ENCODE data around the gene JKAMP. TPM values are rescaled to one million over a fixed set of nuclear protein-coding genes. Genes with fewer than 3 reads are reported as not detected.
A peak's percentile ranks its signal among the peaks of the same experiment; 100 is the strongest.

Gene JKAMP
- polyA plus RNA-seq, 2 donors: 9.7 to 18.7 TPM

- H3K4me1 ChIP-seq (ENCODE audit: control insufficient read depth in 2 of 2, insufficient read depth in 2 of 2, low read length in 1 of 2): no peaks in the 10 kb centered on the region
- 87 to 89% methylated on average over 1 of the region's 1 CpG for WGBS, 2 donors
- H3K9me3 ChIP-seq (ENCODE audit: control insufficient read depth in 2 of 2, insufficient read depth in 1 of 2, low read depth in 1 of 2, low read length in 1 of 2): no peaks in the 10 kb centered on the region
- H3K27ac ChIP-seq (ENCODE audit: low read depth in 2 of 2, low read length in 1 of 2): no peak overlapping the region
- no peaks in the 10 kb centered on the region for H3K36me3 ChIP-seq (ENCODE audit: control insufficient read depth in 2 of 2, insufficient read depth in 2 of 2, low read length in 1 of 2)
- H3K4me3 ChIP-seq (ENCODE audit: low read depth in 1 of 2, low read length in 2 of 2): no peak overlapping the region
- H3K27me3 ChIP-seq (ENCODE audit: control insufficient read depth in 1 of 2, insufficient read depth in 2 of 2, low read length in 2 of 2): no peaks in the 10 kb centered on the region
These were observed 28.9 kb upstream of the JKAMP start for GRCh38 chr14:59455411-59455810.

DNA sequence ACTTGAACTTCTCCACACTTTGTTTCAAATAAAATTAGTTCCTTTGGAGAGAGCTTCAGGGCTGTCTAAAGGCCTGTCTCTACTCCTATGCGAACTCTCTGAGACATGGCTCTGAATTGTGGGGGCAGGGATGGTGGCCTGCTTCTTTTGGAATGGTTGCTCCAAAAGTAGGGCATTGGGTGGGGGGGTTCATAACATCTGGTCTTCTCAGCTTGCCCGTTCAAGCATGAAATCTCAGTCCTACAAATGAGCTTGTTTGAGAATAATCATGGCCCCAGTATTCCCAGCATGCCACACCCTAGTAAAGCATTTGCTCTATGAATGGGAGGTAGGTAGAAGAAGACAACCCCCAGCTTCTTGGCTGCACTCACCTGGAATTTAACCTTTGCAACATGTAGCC lies 25.8 kb upstream of the JKAMP start:
- Histone ChIP-seq H3K27me3 (ENCODE audit: control insufficient read depth in 1 of 2, insufficient read depth in 2 of 2, low read length in 2 of 2) (no peaks in the 10 kb centered on the region), H3K9me3 (ENCODE audit: control insufficient read depth in 2 of 2, insufficient read depth in 1 of 2, low read depth in 1 of 2, low read length in 1 of 2) (no peaks in the 10 kb centered on the region), H3K36me3 (ENCODE audit: control insufficient read depth in 2 of 2, insufficient read depth in 2 of 2, low read length in 1 of 2) (no peaks in the 10 kb centered on the region), H3K4me3 (ENCODE audit: low read depth in 1 of 2, low read length in 2 of 2) (no peak overlapping the region), H3K4me1 (ENCODE audit: control insufficient read depth in 2 of 2, insufficient read depth in 2 of 2, low read length in 1 of 2) (no peaks in the 10 kb centered on the region), H3K27ac (ENCODE audit: low read depth in 2 of 2, low read length in 1 of 2) (no peak overlapping the region)
- 92 to 100% methylated on average over 2 of the region's 2 CpGs for WGBS, 2 donors

- WGBS, 2 donors: 93 to 98% methylated on average over 1 of the region's 1 CpG
- Histone ChIP-seq H3K27ac (ENCODE audit: low read depth in 2 of 2, low read length in 1 of 2) (no peak overlapping the region), H3K9me3 (ENCODE audit: control insufficient read depth in 2 of 2, insufficient read depth in 1 of 2, low read depth in 1 of 2, low read length in 1 of 2) (no peaks in the 10 kb centered on the region), H3K36me3 (ENCODE audit: control insufficient read depth in 2 of 2, insufficient read depth in 2 of 2, low read length in 1 of 2) (no peaks in the 10 kb centered on the region), H3K4me1 (ENCODE audit: control insufficient read depth in 2 of 2, insufficient read depth in 2 of 2, low read length in 1 of 2) (peaks cover 6 to 7% of the 10 kb centered on the region in 2 donors), H3K4me3 (ENCODE audit: low read depth in 1 of 2, low read length in 2 of 2) (no peak overlapping the region), H3K27me3 (ENCODE audit: control insufficient read depth in 1 of 2, insufficient read depth in 2 of 2, low read length in 2 of 2) (no peaks in the 10 kb centered on the region)
These were observed 23.9 kb upstream of the JKAMP start for GRCh38 chr14:59460378-59460777.

DNA sequence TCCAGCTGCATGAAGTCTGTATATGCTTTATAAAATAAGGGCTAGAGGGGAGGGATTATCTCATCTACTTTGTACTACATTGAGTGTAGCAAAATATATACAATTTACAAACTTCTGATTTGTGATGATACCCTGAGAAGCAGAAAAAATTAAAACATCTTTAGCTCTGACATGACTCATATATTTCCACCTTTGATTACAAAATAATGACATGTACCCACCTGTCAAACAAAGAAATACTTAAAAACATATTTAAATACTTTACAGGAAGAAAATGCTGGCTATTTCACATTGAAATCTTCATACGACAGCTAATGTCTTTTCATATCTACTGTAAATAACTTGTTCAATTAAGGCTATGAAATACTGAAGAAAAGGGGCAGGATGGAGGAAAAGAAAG lies 22.4 kb upstream of the JKAMP start:
- Histone ChIP-seq H3K4me3 (ENCODE audit: low read depth in 1 of 2, low read length in 2 of 2) (no peak overlapping the region), H3K36me3 (ENCODE audit: control insufficient read depth in 2 of 2, insufficient read depth in 2 of 2, low read length in 1 of 2) (no peaks in the 10 kb centered on the region), H3K9me3 (ENCODE audit: control insufficient read depth in 2 of 2, insufficient read depth in 1 of 2, low read depth in 1 of 2, low read length in 1 of 2) (no peaks in the 10 kb centered on the region), H3K4me1 (ENCODE audit: control insufficient read depth in 2 of 2, insufficient read depth in 2 of 2, low read length in 1 of 2) (peaks cover 6 to 7% of the 10 kb centered on the region in 2 donors), H3K27ac (ENCODE audit: low read depth in 2 of 2, low read length in 1 of 2) (no peak overlapping the region), H3K27me3 (ENCODE audit: control insufficient read depth in 1 of 2, insufficient read depth in 2 of 2, low read length in 2 of 2) (no peaks in the 10 kb centered on the region)
- 84 to 86% methylated on average over 1 of the region's 1 CpG for WGBS, 2 donors

- H3K36me3 ChIP-seq (ENCODE audit: control insufficient read depth in 2 of 2, insufficient read depth in 2 of 2, low read length in 1 of 2): no peaks in the 10 kb centered on the region
- H3K4me1 ChIP-seq (ENCODE audit: control insufficient read depth in 2 of 2, insufficient read depth in 2 of 2, low read length in 1 of 2): peaks cover 6 to 7% of the 10 kb centered on the region in 2 donors
- H3K4me3 ChIP-seq (ENCODE audit: low read depth in 1 of 2, low read length in 2 of 2): peak overlapping the region; percentile 62 to 64
- H3K27me3 ChIP-seq (ENCODE audit: control insufficient read depth in 1 of 2, insufficient read depth in 2 of 2, low read length in 2 of 2): no peaks in the 10 kb centered on the region
- WGBS, 2 donors: 37 to 38% methylated on average over 59 to 60 of the region's 60 CpGs
- no peaks in the 10 kb centered on the region for H3K9me3 ChIP-seq (ENCODE audit: control insufficient read depth in 2 of 2, insufficient read depth in 1 of 2, low read depth in 1 of 2, low read length in 1 of 2)
- H3K27ac ChIP-seq (ENCODE audit: low read depth in 2 of 2, low read length in 1 of 2): peak overlapping the region; percentile 45 to 67
These were observed 20.4 kb upstream of the JKAMP start for GRCh38 chr14:59463787-59464485.

GRCh38 chr14:59464486-59465315 lies 19.6 kb upstream of the JKAMP start:
- H3K4me1 ChIP-seq (ENCODE audit: control insufficient read depth in 2 of 2, insufficient read depth in 2 of 2, low read length in 1 of 2): peaks cover 6 to 7% of the 10 kb centered on the region in 2 donors
- H3K9me3 ChIP-seq (ENCODE audit: control insufficient read depth in 2 of 2, insufficient read depth in 1 of 2, low read depth in 1 of 2, low read length in 1 of 2): no peaks in the 10 kb centered on the region
- H3K27ac ChIP-seq (ENCODE audit: low read depth in 2 of 2, low read length in 1 of 2): peak overlapping the region; percentile 45 to 67
- no peaks in the 10 kb centered on the region for H3K36me3 ChIP-seq (ENCODE audit: control insufficient read depth in 2 of 2, insufficient read depth in 2 of 2, low read length in 1 of 2)
- H3K27me3 ChIP-seq (ENCODE audit: control insufficient read depth in 1 of 2, insufficient read depth in 2 of 2, low read length in 2 of 2): no peaks in the 10 kb centered on the region
- H3K4me3 ChIP-seq (ENCODE audit: low read depth in 1 of 2, low read length in 2 of 2): peak overlapping the region; percentile 62 to 64
- 0% methylated on average over 105 of the region's 105 CpGs for WGBS, 2 donors

DNA sequence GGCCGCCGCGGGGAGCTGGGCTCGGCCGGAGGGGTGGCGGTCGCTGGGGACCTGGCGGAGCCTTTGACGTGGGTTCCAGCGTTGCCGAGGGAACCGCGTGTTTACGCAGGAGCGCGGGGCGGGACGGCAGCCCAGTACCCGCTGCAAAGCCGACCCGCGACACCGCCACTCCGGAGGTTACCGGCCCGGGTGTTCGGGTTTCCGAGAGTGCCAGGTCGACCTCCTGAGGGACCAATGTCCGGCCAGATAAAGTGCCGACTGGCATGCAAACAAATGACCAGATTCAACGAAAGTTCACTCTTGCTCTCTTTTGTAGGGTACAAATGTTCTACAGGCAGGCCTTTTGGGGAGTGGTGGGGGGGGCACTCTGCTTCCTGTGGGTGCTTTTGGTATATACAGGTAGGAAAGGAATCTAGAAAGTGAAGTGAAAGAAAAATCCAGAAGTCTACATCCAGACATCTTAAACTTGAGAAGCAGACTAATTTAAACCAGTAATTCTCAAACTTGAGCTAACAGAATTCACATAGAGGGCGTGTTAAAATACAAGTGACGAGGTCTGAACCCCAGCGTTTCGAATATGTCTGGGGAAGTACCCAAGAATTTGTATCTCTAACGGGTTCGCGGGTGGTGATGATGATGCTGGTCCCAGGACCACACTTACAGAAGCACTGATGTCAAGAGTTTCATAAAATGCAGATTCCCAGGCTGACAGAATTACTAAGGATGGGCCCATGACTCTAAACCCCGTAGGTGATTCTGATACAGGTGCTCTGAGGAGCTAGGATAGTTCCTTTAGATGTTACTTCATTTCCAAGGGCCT lies 18.8 kb upstream of the JKAMP start, which contains the start of gene GPR135:
TSS of gene GPR135 (minus strand) at position 65 of the 820 bp plus-strand sequence. CDS start 154 bp downstream, outside the sequence.
- peak within 1 kb of the TSS; percentile 45 to 67 for H3K27ac ChIP-seq (ENCODE audit: low read depth in 2 of 2, low read length in 1 of 2)
- 19 to 29% methylated on average over 26 to 40 of the region's 40 CpGs for WGBS, 2 donors

GRCh38 chr14:59474172-59474571 lies 10.1 kb upstream of the JKAMP start:
- 53 to 61% methylated on average over 1 of the region's 1 CpG for WGBS, 2 donors
- H3K27me3 ChIP-seq (ENCODE audit: control insufficient read depth in 1 of 2, insufficient read depth in 2 of 2, low read length in 2 of 2): no peaks in the 10 kb centered on the region
- H3K9me3 ChIP-seq (ENCODE audit: control insufficient read depth in 2 of 2, insufficient read depth in 1 of 2, low read depth in 1 of 2, low read length in 1 of 2): no peaks in the 10 kb centered on the region
- H3K4me3 ChIP-seq (ENCODE audit: low read depth in 1 of 2, low read length in 2 of 2): no peak overlapping the region
- no peaks in the 10 kb centered on the region for H3K4me1 ChIP-seq (ENCODE audit: control insufficient read depth in 2 of 2, insufficient read depth in 2 of 2, low read length in 1 of 2)
- peaks cover 2 to 6% of the 10 kb centered on the region in 2 donors for H3K36me3 ChIP-seq (ENCODE audit: control insufficient read depth in 2 of 2, insufficient read depth in 2 of 2, low read length in 1 of 2)
- H3K27ac ChIP-seq (ENCODE audit: low read depth in 2 of 2, low read length in 1 of 2): no peak overlapping the region

More for the DNA sequence above, 18.8 kb upstream of the JKAMP start, which contains the start of gene GPR135:
- H3K27me3 ChIP-seq (ENCODE audit: control insufficient read depth in 1 of 2, insufficient read depth in 2 of 2, low read length in 2 of 2): no peaks in the 10 kb centered on the region
- H3K36me3 ChIP-seq (ENCODE audit: control insufficient read depth in 2 of 2, insufficient read depth in 2 of 2, low read length in 1 of 2): no peaks in the 10 kb centered on the region
- peak within 1 kb of the TSS; percentile 62 to 64 for H3K4me3 ChIP-seq (ENCODE audit: low read depth in 1 of 2, low read length in 2 of 2)
- peaks cover 6 to 7% of the 10 kb centered on the region in 2 donors for H3K4me1 ChIP-seq (ENCODE audit: control insufficient read depth in 2 of 2, insufficient read depth in 2 of 2, low read length in 1 of 2)
- no peaks in the 10 kb centered on the region for H3K9me3 ChIP-seq (ENCODE audit: control insufficient read depth in 2 of 2, insufficient read depth in 1 of 2, low read depth in 1 of 2, low read length in 1 of 2)

DNA sequence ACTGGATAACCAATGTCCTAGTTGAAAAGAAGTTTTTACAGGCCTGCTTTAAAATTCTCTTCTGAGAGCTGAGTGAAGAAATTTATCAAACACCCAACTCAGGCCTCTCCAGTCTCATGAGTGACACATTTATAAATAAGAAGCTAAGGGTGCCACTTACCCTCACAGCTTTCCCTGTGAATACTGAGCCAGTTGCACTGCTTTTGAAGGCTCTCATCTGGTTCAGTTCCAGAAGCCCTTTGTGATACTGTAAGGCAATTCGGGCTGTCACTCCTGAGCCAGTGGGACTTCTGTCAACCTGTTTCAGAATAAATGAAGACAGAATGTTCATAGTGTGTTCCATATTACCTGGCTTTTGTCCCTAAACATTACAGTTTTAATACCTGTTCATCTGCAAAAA lies 8.6 kb upstream of the JKAMP start:
- H3K27me3 ChIP-seq (ENCODE audit: control insufficient read depth in 1 of 2, insufficient read depth in 2 of 2, low read length in 2 of 2): no peaks in the 10 kb centered on the region
- H3K4me3 ChIP-seq (ENCODE audit: low read depth in 1 of 2, low read length in 2 of 2): no peak overlapping the region
- WGBS, 2 donors: 88 to 94% methylated on average over 1 of the region's 1 CpG
- H3K9me3 ChIP-seq (ENCODE audit: control insufficient read depth in 2 of 2, insufficient read depth in 1 of 2, low read depth in 1 of 2, low read length in 1 of 2): no peaks in the 10 kb centered on the region
- no peak overlapping the region for H3K27ac ChIP-seq (ENCODE audit: low read depth in 2 of 2, low read length in 1 of 2)
- H3K36me3 ChIP-seq (ENCODE audit: control insufficient read depth in 2 of 2, insufficient read depth in 2 of 2, low read length in 1 of 2): peaks cover 2 to 6% of the 10 kb centered on the region in 2 donors
- peaks cover 0 to 2% of the 10 kb centered on the region in 2 donors for H3K4me1 ChIP-seq (ENCODE audit: control insufficient read depth in 2 of 2, insufficient read depth in 2 of 2, low read length in 1 of 2)
